Fibroblast of mammary gland (primary cell): ENCODE results near the gene TMEM114.
A peak's percentile ranks its signal among the peaks of the same experiment; 100 is the strongest.

Experiments used
- DNase-seq: peaks from one replicate; pipeline ENCODE4 v3.0.0-alpha.2; 2010; ENCODE audit warnings: low read depth
- H3K4me3 ChIP-seq: 2 replicates; pipeline ENCODE4 v1.5.1; 2011; ENCODE audit warnings: low read depth, mild to moderate bottlenecking, low read length, moderate library complexity; ENCODE audit not compliant: control insufficient read depth
- CTCF ChIP-seq: conservative IDR thresholded peaks from 2 replicates; pipeline ENCODE4 v1.5.1; 2011; ENCODE audit warnings: low read depth, low read length, inconsistent platforms; ENCODE audit not compliant: control insufficient read depth, insufficient read depth

TMEM114 gene

GRCh38 chr16:8585857-8586256 lies 4.5 kb downstream of the TMEM114 start:
- TF ChIP-seq CTCF = no peak
- H3K4me3 ChIP-seq = no peak overlapping the region
- DNase-seq = peak; percentile 7

GRCh38 chr16:8585041-8585440 lies 5.3 kb downstream of the TMEM114 start:
- DNase-seq = no peak
- TF ChIP-seq CTCF = no peak
- no peak overlapping the region for H3K4me3 ChIP-seq

- DNase-seq = no peak
- no peak for TF ChIP-seq CTCF
- no peak overlapping the region for H3K4me3 ChIP-seq
Observed at GRCh38 chr16:8583732-8584131, 6.6 kb downstream of the TMEM114 start.

- no peak for TF ChIP-seq CTCF
- DNase-seq = peak; percentile 65
- H3K4me3 ChIP-seq = no peak overlapping the region
Observed at GRCh38 chr16:8583199-8583598, 7.1 kb downstream of the TMEM114 start.

- no peak for TF ChIP-seq CTCF
- DNase-seq = peak; percentile 7
- no peak overlapping the region for H3K4me3 ChIP-seq
Observed at GRCh38 chr16:8581831-8582580, 8.3 kb downstream of the TMEM114 start.

GRCh38 chr16:8579559-8579958 lies 10.8 kb downstream of the TMEM114 start:
- H3K4me3 ChIP-seq = no peak overlapping the region
- no peak for TF ChIP-seq CTCF
- no peak for DNase-seq
